Measurements from ENCODE around the gene PUSL1. TPM values are rescaled to one million over a fixed set of nuclear protein-coding genes. Genes with fewer than 3 reads are reported as not detected.

The PUSL1 gene
- total RNA-seq, 6 experiments from 2014 or later, result 5.6 to 21.6 (median 8.4) TPM

- DNase-seq (no peak), ATAC-seq (no peak)
- H3K4me3 ChIP-seq, result no peak overlapping the region
- WGBS (ENCODE audit: insufficient coverage, low coverage, low lambda C conversion rate, missing lambda C conversion rate), result 76% methylated on average over 5 of the region's 32 CpGs
- no peak overlapping the region for H3K27ac ChIP-seq
- intact Hi-C loops (cut with DNase I), result no loop called here
- H3K4me1 ChIP-seq, result peaks cover 0 to 15% (median 6%) of the 10 kb centered on the region in 4 donors
- H3K36me3 ChIP-seq, result no peaks in the 10 kb centered on the region
- H3K9me3 ChIP-seq, result no peaks in the 10 kb centered on the region
- TF ChIP-seq, protein P1, sequence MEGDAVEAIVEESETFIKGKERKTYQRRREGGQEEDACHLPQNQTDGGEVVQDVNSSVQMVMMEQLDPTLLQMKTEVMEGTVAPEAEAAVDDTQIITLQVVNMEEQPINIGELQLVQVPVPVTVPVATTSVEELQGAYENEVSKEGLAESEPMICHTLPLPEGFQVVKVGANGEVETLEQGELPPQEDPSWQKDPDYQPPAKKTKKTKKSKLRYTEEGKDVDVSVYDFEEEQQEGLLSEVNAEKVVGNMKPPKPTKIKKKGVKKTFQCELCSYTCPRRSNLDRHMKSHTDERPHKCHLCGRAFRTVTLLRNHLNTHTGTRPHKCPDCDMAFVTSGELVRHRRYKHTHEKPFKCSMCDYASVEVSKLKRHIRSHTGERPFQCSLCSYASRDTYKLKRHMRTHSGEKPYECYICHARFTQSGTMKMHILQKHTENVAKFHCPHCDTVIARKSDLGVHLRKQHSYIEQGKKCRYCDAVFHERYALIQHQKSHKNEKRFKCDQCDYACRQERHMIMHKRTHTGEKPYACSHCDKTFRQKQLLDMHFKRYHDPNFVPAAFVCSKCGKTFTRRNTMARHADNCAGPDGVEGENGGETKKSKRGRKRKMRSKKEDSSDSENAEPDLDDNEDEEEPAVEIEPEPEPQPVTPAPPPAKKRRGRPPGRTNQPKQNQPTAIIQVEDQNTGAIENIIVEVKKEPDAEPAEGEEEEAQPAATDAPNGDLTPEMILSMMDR (IDR thresholded peaks at IDR 0.05), result no peak
- no peak for TF ChIP-seq POLR2A (IDR thresholded peaks at IDR 0.05)
- H3K27me3 ChIP-seq, result no peaks in the 10 kb centered on the region
These were observed 23.9 kb upstream of the PUSL1 start for GRCh38 chr1:1284221-1285101.

- no peak for DNase-seq
- H3K27ac ChIP-seq, result no peak overlapping the region
- no peaks in the 10 kb centered on the region for H3K9me3 ChIP-seq
- H3K36me3 ChIP-seq, result no peaks in the 10 kb centered on the region
- WGBS (ENCODE audit: insufficient coverage, low coverage, low lambda C conversion rate, missing lambda C conversion rate), result 90% methylated on average over 2 of the region's 22 CpGs
- no peak for ATAC-seq
- TF ChIP-seq POLR2A (IDR thresholded peaks at IDR 0.05), result no peak
- TF ChIP-seq, protein P1 (IDR thresholded peaks at IDR 0.05), result no peak
- H3K4me3 ChIP-seq, result no peak overlapping the region
- H3K27me3 ChIP-seq, result no peaks in the 10 kb centered on the region
- H3K4me1 ChIP-seq, result peaks cover 0 to 15% (median 6%) of the 10 kb centered on the region in 4 donors
- intact Hi-C loops (cut with DNase I), result no loop called here
These were observed 23.3 kb upstream of the PUSL1 start for GRCh38 chr1:1285102-1285571.

DNA sequence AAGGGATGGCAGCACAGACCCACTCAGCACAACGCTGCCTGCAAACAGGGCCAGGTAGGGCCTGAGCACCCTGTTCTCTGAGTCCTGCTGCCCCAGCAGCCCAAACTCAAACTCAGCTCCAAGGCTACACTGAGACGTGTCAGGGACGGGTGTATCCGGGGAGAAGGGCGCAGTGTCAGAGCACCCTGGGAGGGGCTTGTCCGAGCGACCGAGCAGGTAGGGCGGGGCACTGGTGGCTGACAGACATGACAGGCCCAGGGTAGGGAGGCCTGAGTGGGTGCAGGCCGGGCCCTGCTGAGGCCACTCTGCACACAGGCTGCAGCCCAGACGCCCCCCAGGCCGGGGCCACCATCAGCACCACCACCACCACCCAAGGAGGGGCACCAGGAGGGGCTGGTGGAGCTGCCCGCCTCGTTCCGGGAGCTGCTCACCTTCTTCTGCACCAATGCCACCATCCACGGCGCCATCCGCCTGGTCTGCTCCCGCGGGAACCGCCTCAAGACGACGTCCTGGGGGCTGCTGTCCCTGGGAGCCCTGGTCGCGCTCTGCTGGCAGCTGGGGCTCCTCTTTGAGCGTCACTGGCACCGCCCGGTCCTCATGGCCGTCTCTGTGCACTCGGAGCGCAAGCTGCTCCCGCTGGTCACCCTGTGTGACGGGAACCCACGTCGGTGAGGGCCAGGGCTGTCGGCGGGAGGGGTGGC, 22.6 kb upstream of the PUSL1 start:
- no peaks in the 10 kb centered on the region for H3K9me3 ChIP-seq
- H3K4me3 ChIP-seq, result no peak overlapping the region
- 57% methylated on average over 9 of the region's 37 CpGs for WGBS (ENCODE audit: insufficient coverage, low coverage, low lambda C conversion rate, missing lambda C conversion rate)
- no peak overlapping the region for H3K27ac ChIP-seq
- TF ChIP-seq, protein P1 (IDR thresholded peaks at IDR 0.05), result no peak
- no peak for TF ChIP-seq POLR2A (IDR thresholded peaks at IDR 0.05)
- H3K4me1 ChIP-seq, result peaks cover 0 to 15% (median 6%) of the 10 kb centered on the region in 4 donors
- no peaks in the 10 kb centered on the region for H3K27me3 ChIP-seq
- DNase-seq, result peak in 1 of 3 donors; percentile 54
- intact Hi-C loops (cut with DNase I), result no loop called here
- no peaks in the 10 kb centered on the region for H3K36me3 ChIP-seq
- no peak for ATAC-seq

GRCh38 chr1:1286313-1287261, 21.8 kb upstream of the PUSL1 start:
- Histone ChIP-seq H3K27me3 (no peaks in the 10 kb centered on the region), H3K4me3 (no peak overlapping the region), H3K9me3 (no peaks in the 10 kb centered on the region), H3K4me1 (peaks cover 0 to 7% (median 4%) of the 10 kb centered on the region in 4 donors), H3K27ac (no peak overlapping the region), H3K36me3 (no peaks in the 10 kb centered on the region)
- no CpG with 5 or more reads among the region's 50 CpGs for WGBS (ENCODE audit: insufficient coverage, low coverage, low lambda C conversion rate, missing lambda C conversion rate)
- ATAC-seq (no peak), DNase-seq (peak in 1 of 3 donors; percentile 57)
- no peak for TF ChIP-seq POLR2A (IDR thresholded peaks at IDR 0.05)
- TF ChIP-seq, protein P1 (IDR thresholded peaks at IDR 0.05), result no peak
- intact Hi-C loops (cut with DNase I), result no loop called here

All from right lobe of liver (tissue), 6 donors.